Measurements from ENCODE around the gene ACTN2.

Gene ACTN2

GRCh38 chr1:236785477-236785876 is 99.2 kb downstream of the ACTN2 start:
- DNase-seq, result no peak

- no peak for DNase-seq
Measured at GRCh38 chr1:236786453-236786852, 100.2 kb downstream of the ACTN2 start.

DNA sequence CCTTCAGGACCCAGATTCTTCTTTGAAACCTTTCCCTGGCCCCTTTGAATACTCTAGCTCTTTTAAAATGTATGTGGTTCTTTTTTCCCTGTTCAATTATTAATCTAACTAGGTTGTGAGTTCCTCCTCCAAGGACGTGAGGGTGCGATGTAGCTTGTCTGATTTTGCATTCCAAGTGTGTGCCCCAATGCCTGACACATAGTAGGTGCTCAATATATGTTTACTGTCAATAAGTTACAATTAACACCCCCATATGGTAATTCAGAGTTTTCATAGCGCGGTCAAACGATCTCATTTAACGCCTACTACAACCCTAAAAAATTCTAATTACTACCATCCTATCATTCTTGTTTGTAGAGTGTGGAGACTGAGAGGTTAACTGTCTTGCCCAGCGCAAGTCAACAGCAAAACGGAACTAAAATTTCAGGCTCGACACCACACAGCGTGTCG is 108.3 kb downstream of the ACTN2 start:
- DNase-seq, result no peak

DNA sequence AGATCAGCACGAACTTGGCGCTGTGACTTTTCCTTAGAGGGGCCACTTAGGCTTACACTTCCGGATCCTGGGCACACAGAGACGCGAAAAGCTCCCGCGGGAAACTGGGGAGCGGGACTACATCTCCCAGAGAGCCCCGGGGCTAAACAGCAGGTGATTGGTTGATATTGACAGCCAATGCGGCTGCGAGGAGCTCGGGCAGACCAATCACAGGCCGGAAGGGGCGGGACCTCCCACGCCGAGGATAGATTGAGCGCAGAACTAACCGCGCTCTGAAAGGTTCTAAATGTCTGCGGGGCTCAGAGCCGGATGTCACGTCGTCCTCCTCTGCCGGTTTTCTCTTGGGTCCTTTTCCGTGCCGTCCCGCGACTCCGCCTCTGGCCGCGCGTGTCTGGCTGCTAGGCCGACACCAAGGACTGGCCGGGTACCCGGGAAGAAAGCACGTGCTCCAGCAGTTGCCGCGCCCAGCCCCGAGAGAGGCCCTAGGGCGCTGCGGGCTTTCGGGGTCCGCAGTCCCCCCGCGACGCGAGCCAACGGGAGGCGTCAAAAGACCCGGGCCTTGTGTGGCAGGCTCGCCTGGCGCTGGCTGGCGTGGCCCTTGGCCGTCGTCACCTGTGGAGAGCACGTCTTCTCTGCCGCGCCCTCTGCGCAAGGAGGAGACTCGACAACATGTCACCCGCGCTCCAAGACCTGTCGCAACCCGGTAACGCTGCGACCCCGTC is 108.9 kb downstream of the ACTN2 start, which contains the start of gene MTR:
MTR (plus strand) TSS at position 258 of the 722 bp plus-strand sequence; CDS start at position 670, 412 bp downstream.
- peak; percentile 98 for DNase-seq

DNA sequence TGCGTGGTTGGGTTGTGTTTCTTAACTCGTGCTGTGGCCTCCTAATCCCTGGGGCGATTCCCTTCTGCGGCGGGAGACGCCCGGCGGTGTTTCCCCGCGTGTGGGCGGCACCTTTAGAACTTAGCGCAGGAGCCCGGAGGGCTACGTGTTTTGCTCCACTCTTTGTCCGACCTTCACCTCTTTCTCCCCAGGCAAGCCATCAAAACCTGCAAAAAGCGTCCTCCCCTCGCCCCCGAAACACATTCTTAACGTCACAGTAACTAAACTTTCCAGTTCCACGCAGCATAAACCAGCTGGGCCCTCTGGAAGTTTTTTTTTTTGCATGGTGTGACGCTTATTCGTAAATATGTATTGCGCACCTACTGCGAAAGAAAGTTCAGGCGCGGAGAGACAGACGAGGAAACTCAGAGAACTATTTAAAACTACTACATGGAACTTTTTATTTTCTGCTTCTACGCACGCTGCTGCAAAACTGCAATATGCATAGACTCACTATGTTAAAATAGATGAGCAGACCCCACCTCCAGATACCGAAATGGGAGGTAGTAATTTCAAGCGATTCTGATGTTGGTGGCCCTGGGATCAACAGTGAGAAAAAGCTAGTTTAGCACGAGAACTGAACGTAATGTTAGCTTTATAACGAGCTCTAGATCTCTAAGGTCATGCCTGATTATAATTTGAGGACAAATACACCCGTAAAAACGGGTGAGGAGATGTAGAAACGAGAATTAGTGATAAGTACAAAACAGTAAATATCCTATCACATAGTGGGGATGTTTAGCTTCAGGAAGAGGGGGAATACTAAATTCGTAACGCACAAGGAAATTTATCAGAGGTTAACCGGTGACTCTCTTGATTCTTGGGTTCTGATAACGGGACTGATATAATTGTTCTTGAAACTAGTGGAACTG is 109.7 kb downstream of the ACTN2 start:
- DNase-seq, result no peak

GRCh38 chr1:236799001-236799400 is 112.7 kb downstream of the ACTN2 start:
- DNase-seq, result no peak

GRCh38 chr1:236800002-236800620 is 113.8 kb downstream of the ACTN2 start:
- DNase-seq, result no peak

DNA sequence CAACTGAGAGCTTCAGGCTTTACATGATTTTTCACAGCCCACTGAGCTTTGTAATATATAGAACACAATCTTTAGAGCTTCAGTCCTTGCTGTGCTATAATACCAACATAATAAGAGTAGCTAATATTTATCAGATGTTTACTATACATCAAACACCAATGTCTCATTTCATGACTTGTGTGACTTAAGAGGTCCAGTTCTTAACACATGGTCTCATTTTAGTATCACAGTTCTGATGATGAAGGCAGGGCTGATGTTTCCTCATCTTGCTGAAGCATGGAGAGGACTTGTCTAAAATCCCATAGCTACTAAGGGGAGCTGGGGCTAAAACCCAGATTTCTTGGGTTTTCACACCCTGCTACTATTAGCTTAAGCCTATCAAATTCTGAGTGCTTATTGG is 114.3 kb downstream of the ACTN2 start:
- DNase-seq, result no peak

GRCh38 chr1:236802264-236802663 is 116.0 kb downstream of the ACTN2 start:
- no peak for DNase-seq

GRCh38 chr1:236806634-236807033 is 120.3 kb downstream of the ACTN2 start:
- no peak for DNase-seq

- DNase-seq, result no peak
Measured at GRCh38 chr1:236808005-236808404, 121.7 kb downstream of the ACTN2 start.

GRCh38 chr1:236808564-236809130 is 122.3 kb downstream of the ACTN2 start:
- no peak for DNase-seq

GRCh38 chr1:236809148-236809547 is 122.8 kb downstream of the ACTN2 start:
- DNase-seq, result no peak

- DNase-seq, result no peak
Measured at GRCh38 chr1:236810018-236810417, 123.7 kb downstream of the ACTN2 start.

DNA sequence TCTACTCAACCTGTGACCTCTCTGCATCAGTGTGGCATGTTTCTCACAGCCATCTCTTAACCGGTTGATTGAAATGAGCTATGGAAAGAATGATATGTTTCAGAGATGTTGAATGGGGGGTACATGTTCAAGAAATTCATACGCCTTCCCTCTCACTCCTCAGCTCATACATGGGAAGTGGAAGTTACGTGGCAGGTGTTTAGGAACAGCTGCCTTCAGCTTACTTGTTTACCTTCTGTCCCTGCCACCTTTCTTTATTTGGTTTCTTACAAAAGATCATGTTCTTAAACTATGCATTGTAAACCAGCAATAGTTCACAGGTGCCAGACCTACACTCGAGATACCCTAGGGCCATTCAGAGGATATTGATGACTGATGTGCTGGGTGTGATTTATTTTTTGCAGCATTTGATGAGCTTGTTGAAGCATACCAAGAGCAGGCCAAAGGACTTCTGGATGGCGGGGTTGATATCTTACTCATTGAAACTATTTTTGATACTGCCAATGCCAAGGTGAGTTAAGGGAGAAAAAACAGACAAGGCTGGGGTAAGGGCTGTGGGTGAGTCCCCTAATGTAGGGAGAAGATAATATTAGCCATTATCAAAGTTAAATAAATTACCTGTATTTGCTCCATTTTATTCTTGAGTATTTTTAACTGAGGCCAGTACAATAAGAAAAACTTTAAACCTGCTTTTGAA is 126.2 kb downstream of the ACTN2 start:
- DNase-seq, result no peak

All from NCI-H2107 (cell line).